ENCODE results near the gene EYA4. TPM values are rescaled to one million over a fixed set of nuclear protein-coding genes. Genes with fewer than 3 reads are reported as not detected.
"Not testable (repeated sequence)": the region's sequence is repeated elsewhere in the genome, so short reads cannot be mapped to it uniquely, and the experiment has no call there.

Gene EYA4
- total RNA-seq, 2 donors from 2014 or later, result not detected

- no peak for ATAC-seq (replicated peaks)
- H3K27ac Mint-ChIP-seq, result no peak overlapping the region
- no peaks in the 10 kb centered on the region for H3K4me1 Mint-ChIP-seq
- no peak overlapping the region for H3K4me3 Mint-ChIP-seq
- H3K9me3 Mint-ChIP-seq, result no peaks in the 10 kb centered on the region
- H3K36me3 Mint-ChIP-seq (ENCODE audit: low read depth), result no peaks in the 10 kb centered on the region
- peaks cover 6% of the 10 kb centered on the region for H3K27me3 Mint-ChIP-seq
These were observed 127.5 kb downstream of the EYA4 start for GRCh38 chr6:133368664-133369063.

GRCh38 chr6:133369773-133370272 lies 128.7 kb downstream of the EYA4 start:
- Mint-ChIP-seq H3K4me3 (no peak overlapping the region), H3K9me3 (no peaks in the 10 kb centered on the region), H3K4me1 (no peaks in the 10 kb centered on the region), H3K27me3 (peaks cover 6% of the 10 kb centered on the region), H3K36me3 (ENCODE audit: low read depth) (no peaks in the 10 kb centered on the region), H3K27ac (no peak overlapping the region)
- no peak for ATAC-seq (replicated peaks)

- no peak overlapping the region for H3K27ac Mint-ChIP-seq
- H3K4me3 Mint-ChIP-seq, result no peak overlapping the region
- no peak for ATAC-seq (replicated peaks)
- no peaks in the 10 kb centered on the region for H3K9me3 Mint-ChIP-seq
- no peaks in the 10 kb centered on the region for H3K36me3 Mint-ChIP-seq (ENCODE audit: low read depth)
- peaks cover 3% of the 10 kb centered on the region for H3K27me3 Mint-ChIP-seq
- H3K4me1 Mint-ChIP-seq, result no peaks in the 10 kb centered on the region
These were observed 135.6 kb downstream of the EYA4 start for GRCh38 chr6:133376743-133377142.

- no peaks in the 10 kb centered on the region for H3K36me3 Mint-ChIP-seq (ENCODE audit: low read depth)
These were observed 136.1 kb downstream of the EYA4 start for GRCh38 chr6:133377219-133377618.

GRCh38 chr6:133380047-133380446 lies 138.9 kb downstream of the EYA4 start:
- no peaks in the 10 kb centered on the region for H3K36me3 Mint-ChIP-seq (ENCODE audit: low read depth)
- peaks cover 9% of the 10 kb centered on the region for H3K27me3 Mint-ChIP-seq
- H3K4me3 Mint-ChIP-seq, result no peak overlapping the region
- no peak overlapping the region for H3K27ac Mint-ChIP-seq
- no peaks in the 10 kb centered on the region for H3K4me1 Mint-ChIP-seq
- no peaks in the 10 kb centered on the region for H3K9me3 Mint-ChIP-seq
- no peak for ATAC-seq (replicated peaks)

More at GRCh38 chr6:133377219-133377618, 136.1 kb downstream of the EYA4 start:
- Mint-ChIP-seq H3K27ac (no peak overlapping the region), H3K4me3 (no peak overlapping the region), H3K4me1 (no peaks in the 10 kb centered on the region), H3K9me3 (no peaks in the 10 kb centered on the region), H3K27me3 (peaks cover 7% of the 10 kb centered on the region)
- ATAC-seq (replicated peaks), result no peak

GRCh38 chr6:133380723-133381122 lies 139.6 kb downstream of the EYA4 start:
- H3K9me3 Mint-ChIP-seq, result no peaks in the 10 kb centered on the region
- H3K27me3 Mint-ChIP-seq, result peaks cover 9% of the 10 kb centered on the region
- no peak overlapping the region for H3K4me3 Mint-ChIP-seq
- no peaks in the 10 kb centered on the region for H3K36me3 Mint-ChIP-seq (ENCODE audit: low read depth)
- no peaks in the 10 kb centered on the region for H3K4me1 Mint-ChIP-seq
- no peak for ATAC-seq (replicated peaks)
- H3K27ac Mint-ChIP-seq, result no peak overlapping the region

GRCh38 chr6:133388731-133389130 lies 147.6 kb downstream of the EYA4 start:
- Mint-ChIP-seq H3K27me3 (peaks cover 4% of the 10 kb centered on the region), H3K36me3 (ENCODE audit: low read depth) (no peaks in the 10 kb centered on the region), H3K4me3 (no peak overlapping the region), H3K9me3 (no peaks in the 10 kb centered on the region), H3K27ac (no peak overlapping the region), H3K4me1 (no peaks in the 10 kb centered on the region)
- ATAC-seq (replicated peaks), result no peak

- H3K27me3 Mint-ChIP-seq, result peaks cover 4% of the 10 kb centered on the region
- no peaks in the 10 kb centered on the region for H3K9me3 Mint-ChIP-seq
- no peak for ATAC-seq (replicated peaks)
- H3K4me1 Mint-ChIP-seq, result no peaks in the 10 kb centered on the region
- H3K27ac Mint-ChIP-seq, result no peak overlapping the region
- no peaks in the 10 kb centered on the region for H3K36me3 Mint-ChIP-seq (ENCODE audit: low read depth)
- H3K4me3 Mint-ChIP-seq, result no peak overlapping the region
These were observed 149.0 kb downstream of the EYA4 start for GRCh38 chr6:133390168-133390567.

- H3K36me3 Mint-ChIP-seq (ENCODE audit: low read depth), result no peaks in the 10 kb centered on the region
- no peak overlapping the region for H3K4me3 Mint-ChIP-seq
- H3K27me3 Mint-ChIP-seq, result peaks cover 4% of the 10 kb centered on the region
These were observed 150.9 kb downstream of the EYA4 start for GRCh38 chr6:133392015-133392414.

GRCh38 chr6:133392641-133393040 lies 151.5 kb downstream of the EYA4 start:
- Mint-ChIP-seq H3K9me3 (no peaks in the 10 kb centered on the region), H3K27me3 (peaks cover 4% of the 10 kb centered on the region), H3K4me1 (no peaks in the 10 kb centered on the region), H3K36me3 (ENCODE audit: low read depth) (no peaks in the 10 kb centered on the region), H3K27ac (no peak overlapping the region), H3K4me3 (no peak overlapping the region)
- no peak for ATAC-seq (replicated peaks)

More at GRCh38 chr6:133392015-133392414, 150.9 kb downstream of the EYA4 start:
- Mint-ChIP-seq H3K9me3 (no peaks in the 10 kb centered on the region), H3K4me1 (no peaks in the 10 kb centered on the region), H3K27ac (no peak overlapping the region)
- ATAC-seq (replicated peaks), result no peak

GRCh38 chr6:133393891-133394290 lies 152.7 kb downstream of the EYA4 start:
- H3K27ac Mint-ChIP-seq, result no peak overlapping the region
- H3K4me1 Mint-ChIP-seq, result no peaks in the 10 kb centered on the region
- peaks cover 4% of the 10 kb centered on the region for H3K27me3 Mint-ChIP-seq
- ATAC-seq (replicated peaks), result no peak
- H3K4me3 Mint-ChIP-seq, result no peak overlapping the region
- no peaks in the 10 kb centered on the region for H3K9me3 Mint-ChIP-seq
- H3K36me3 Mint-ChIP-seq (ENCODE audit: low read depth), result no peaks in the 10 kb centered on the region

GRCh38 chr6:133394630-133395029 lies 153.5 kb downstream of the EYA4 start:
- no peaks in the 10 kb centered on the region for H3K36me3 Mint-ChIP-seq (ENCODE audit: low read depth)
- H3K27ac Mint-ChIP-seq, result no peak overlapping the region
- ATAC-seq (replicated peaks), result no peak
- H3K27me3 Mint-ChIP-seq, result peaks cover 4% of the 10 kb centered on the region
- no peaks in the 10 kb centered on the region for H3K9me3 Mint-ChIP-seq
- no peak overlapping the region for H3K4me3 Mint-ChIP-seq
- no peaks in the 10 kb centered on the region for H3K4me1 Mint-ChIP-seq

GRCh38 chr6:133396233-133396983 lies 155.3 kb downstream of the EYA4 start:
- ATAC-seq (replicated peaks), result no peak
- H3K27ac Mint-ChIP-seq, result no peak overlapping the region
- no peak overlapping the region for H3K4me3 Mint-ChIP-seq
- no peaks in the 10 kb centered on the region for H3K4me1 Mint-ChIP-seq
- H3K9me3 Mint-ChIP-seq, result no peaks in the 10 kb centered on the region
- peaks cover 4% of the 10 kb centered on the region for H3K27me3 Mint-ChIP-seq
- no peaks in the 10 kb centered on the region for H3K36me3 Mint-ChIP-seq (ENCODE audit: low read depth)

- no peak for ATAC-seq (replicated peaks)
- Mint-ChIP-seq H3K9me3 (no peaks in the 10 kb centered on the region), H3K36me3 (ENCODE audit: low read depth) (no peaks in the 10 kb centered on the region), H3K27me3 (peaks cover 4% of the 10 kb centered on the region), H3K27ac (no peak overlapping the region), H3K4me1 (no peaks in the 10 kb centered on the region), H3K4me3 (no peak overlapping the region)
These were observed 155.8 kb downstream of the EYA4 start for GRCh38 chr6:133396984-133397348.

GRCh38 chr6:133397601-133398000 lies 156.4 kb downstream of the EYA4 start:
- H3K4me3 Mint-ChIP-seq; ATAC-seq (replicated peaks); H3K36me3 Mint-ChIP-seq (ENCODE audit: low read depth); H3K9me3 Mint-ChIP-seq; H3K27me3 Mint-ChIP-seq; H3K4me1 Mint-ChIP-seq; H3K27ac Mint-ChIP-seq: not testable (repeated sequence)

All from activated T-helper 17 cell treated with anti-CD3 and anti-CD28 coated beads, Interleukin-2, amount 50 U/mL, for 72 hours (primary cell).